Prostate gland (tissue), 2 donors: Measurements from ENCODE around the gene CEP128. TPM values are rescaled to one million over a fixed set of nuclear protein-coding genes. Genes with fewer than 3 reads are reported as not detected.

Experiments
- DNase-seq: peaks from one replicate; pipeline ENCODE4 v3.0.0-alpha.2; 2019; ENCODE audit warnings: low spot score
- H3K27ac ChIP-seq, 2 donors: fragments of 200-600 bp; sonication (generic); 2 replicates each; pipeline ENCODE4 v1.5.1; 2017 to 2019
- H3K27me3 ChIP-seq: fragments of 200-600 bp; sonication (generic); replicated peaks from 2 replicates; pipeline ENCODE4 v1.5.1; 2019; ENCODE audit not compliant: insufficient read depth
- H3K36me3 ChIP-seq, 2 donors: fragments of 200-600 bp; sonication (generic); 1 replicate in 1 of 2; 2 replicates in 1 of 2; pipeline versions ENCODE4 v1.5.1 to v1.8.1; 2017 to 2019
- H3K4me1 ChIP-seq: fragments of 200-600 bp; sonication (generic); replicated peaks from 2 replicates; pipeline ENCODE4 v1.5.1; 2019
- H3K4me3 ChIP-seq, 2 donors: fragments of 200-600 bp; sonication (generic); 2 replicates each; pipeline ENCODE4 v1.5.1; 2017 to 2019
- H3K9me3 ChIP-seq: fragments of 200-600 bp; sonication (generic); 2 replicates; pipeline ENCODE4 v1.5.1; 2017
- POLR2A ChIP-seq: fragments of 450-650 bp; IDR thresholded peaks from one replicate; pipeline ENCODE4 v1.6.1; 2016; ENCODE audit warnings: antibody characterized with exemption, mild to moderate bottlenecking
- POLR2AphosphoS5 ChIP-seq: sonication (generic); formaldehyde crosslinking; IDR thresholded peaks from one replicate; pipeline ENCODE4 v1.6.1; 2017; ENCODE audit warnings: antibody characterized with exemption
- WGBS: methylation state at CpG from one replicate; pipeline ENCODE4 v1.1.5; 2018; 5-methylcytosine and 5-hydroxymethylcytosine counted together
- intact Hi-C: fragments of 100-400 bp; cut with DNase I; formaldehyde crosslinking; loops from one replicate; pipeline ENCODE4 v1.14.2; 2022
- total RNA-seq, 2 donors: library from RNA; depleted of rRNA; stranded (reverse); fragments of >200 nt; gene quantifications; one replicate each; pipeline ENCODE4 v1.1.0, GENCODE V29; 2016
- TF ChIP-seq, protein P1 (sequence below), 4 experiments: fragments of 200-600 bp in 2 of 4; fragments of 450-650 bp in 2 of 4; sonication (generic) in 2 of 4; IDR thresholded peaks; 1 replicate in 3 of 4; 2 replicates in 1 of 4; pipeline ENCODE4 v1.5.1; 2016 to 2019; ENCODE audit warnings: antibody characterized with exemption in 4 of 4, mild to moderate bottlenecking in 2 of 4, moderate library complexity in 2 of 4

Gene CEP128
- total RNA-seq, 2 donors from 2014 or later: 6.4 to 7.3 TPM

DNA sequence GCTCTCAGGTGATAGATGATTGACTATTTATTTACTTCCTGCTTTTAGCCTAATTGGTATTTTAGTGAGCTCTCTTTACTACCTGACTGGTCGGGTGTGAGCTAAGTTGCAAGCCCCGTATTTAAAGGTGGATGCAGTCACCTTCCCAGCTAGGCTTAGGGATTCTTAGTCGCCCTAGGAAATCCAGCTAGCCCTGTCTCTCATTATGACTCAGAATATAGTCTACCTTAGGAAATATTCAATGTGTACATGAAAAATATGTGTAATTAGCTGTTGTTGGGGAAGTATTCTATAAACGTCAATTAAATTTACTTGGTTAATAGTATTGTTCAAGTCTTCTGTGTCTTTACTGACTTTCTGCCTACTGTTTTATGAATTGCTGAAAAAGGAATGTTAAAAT is 423.4 kb downstream of the CEP128 start:
- Histone ChIP-seq H3K9me3 (no peaks in the 10 kb centered on the region), H3K27ac (no peak overlapping the region), H3K4me3 (no peak overlapping the region), H3K36me3 (no peaks in the 10 kb centered on the region), H3K4me1 (no peaks in the 10 kb centered on the region), H3K27me3 (no peaks in the 10 kb centered on the region)
- WGBS: 85% methylated on average over 4 of the region's 4 CpGs
- TF ChIP-seq, protein P1, sequence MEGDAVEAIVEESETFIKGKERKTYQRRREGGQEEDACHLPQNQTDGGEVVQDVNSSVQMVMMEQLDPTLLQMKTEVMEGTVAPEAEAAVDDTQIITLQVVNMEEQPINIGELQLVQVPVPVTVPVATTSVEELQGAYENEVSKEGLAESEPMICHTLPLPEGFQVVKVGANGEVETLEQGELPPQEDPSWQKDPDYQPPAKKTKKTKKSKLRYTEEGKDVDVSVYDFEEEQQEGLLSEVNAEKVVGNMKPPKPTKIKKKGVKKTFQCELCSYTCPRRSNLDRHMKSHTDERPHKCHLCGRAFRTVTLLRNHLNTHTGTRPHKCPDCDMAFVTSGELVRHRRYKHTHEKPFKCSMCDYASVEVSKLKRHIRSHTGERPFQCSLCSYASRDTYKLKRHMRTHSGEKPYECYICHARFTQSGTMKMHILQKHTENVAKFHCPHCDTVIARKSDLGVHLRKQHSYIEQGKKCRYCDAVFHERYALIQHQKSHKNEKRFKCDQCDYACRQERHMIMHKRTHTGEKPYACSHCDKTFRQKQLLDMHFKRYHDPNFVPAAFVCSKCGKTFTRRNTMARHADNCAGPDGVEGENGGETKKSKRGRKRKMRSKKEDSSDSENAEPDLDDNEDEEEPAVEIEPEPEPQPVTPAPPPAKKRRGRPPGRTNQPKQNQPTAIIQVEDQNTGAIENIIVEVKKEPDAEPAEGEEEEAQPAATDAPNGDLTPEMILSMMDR (IDR thresholded peaks at IDR 0.05): no peak
- TF ChIP-seq POLR2AphosphoS5 (no peak), POLR2A (no peak)
- no peak for DNase-seq
- intact Hi-C loops: no loop called here

DNA sequence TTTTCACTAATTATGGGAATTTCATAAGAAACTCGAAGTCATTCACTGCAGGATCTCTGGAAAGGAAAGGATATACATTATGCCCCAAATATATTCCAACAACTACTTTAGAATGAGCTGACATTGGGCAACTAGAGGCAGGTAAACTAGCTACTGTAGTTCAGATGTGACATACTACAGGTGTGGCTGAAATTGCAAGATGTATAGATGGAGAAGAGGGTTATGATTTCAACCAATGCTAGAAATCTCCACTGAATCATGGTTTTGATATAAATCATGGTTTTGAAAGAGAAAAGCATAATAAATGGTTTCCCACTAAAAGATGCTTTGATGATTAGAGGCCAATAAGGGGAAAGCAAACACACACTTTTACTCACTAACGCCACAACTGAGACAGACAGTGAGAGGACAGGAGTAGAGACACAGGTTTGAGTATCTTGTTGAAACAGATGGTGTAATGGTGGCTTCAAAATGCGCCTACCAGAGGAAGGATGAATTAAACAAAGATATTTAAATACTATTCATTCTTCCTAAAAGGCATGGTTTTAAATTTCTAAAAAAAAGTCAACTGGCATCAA is 434.2 kb downstream of the CEP128 start:
- H3K27me3 ChIP-seq: no peaks in the 10 kb centered on the region
- no peaks in the 10 kb centered on the region for H3K4me1 ChIP-seq
- H3K9me3 ChIP-seq: no peaks in the 10 kb centered on the region
- no peak overlapping the region for H3K4me3 ChIP-seq
- DNase-seq: no peak
- H3K36me3 ChIP-seq: no peaks in the 10 kb centered on the region
- intact Hi-C loops: no loop called here
- H3K27ac ChIP-seq: no peak overlapping the region
- TF ChIP-seq POLR2A: no peak
- TF ChIP-seq POLR2AphosphoS5: no peak
- TF ChIP-seq, protein P1 (IDR thresholded peaks at IDR 0.05): no peak
- WGBS: 88% methylated on average over 3 of the region's 3 CpGs

DNA sequence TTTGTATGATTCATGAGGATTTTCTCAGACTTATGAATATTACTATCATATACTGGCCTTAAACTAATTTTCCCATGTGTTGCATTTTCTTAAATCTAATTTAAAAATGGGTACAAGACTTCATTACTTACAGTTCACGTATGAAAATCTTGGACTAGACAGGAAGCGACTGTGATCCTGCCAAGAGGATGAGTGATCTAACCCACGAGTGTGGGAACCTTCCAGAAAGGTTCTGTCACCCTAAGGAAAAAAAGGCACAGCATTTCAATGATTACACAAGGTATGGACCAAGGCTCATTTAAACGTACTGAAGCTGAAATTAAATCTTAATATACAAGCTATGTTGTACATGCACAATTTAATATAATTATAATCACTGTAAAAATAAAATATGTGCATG is 436.8 kb downstream of the CEP128 start:
- intact Hi-C loops: no loop called here
- Histone ChIP-seq H3K27me3 (no peaks in the 10 kb centered on the region), H3K36me3 (no peaks in the 10 kb centered on the region), H3K4me3 (no peak overlapping the region), H3K27ac (no peak overlapping the region), H3K4me1 (no peaks in the 10 kb centered on the region), H3K9me3 (no peaks in the 10 kb centered on the region)
- WGBS: 89% methylated on average over 4 of the region's 4 CpGs
- no peak for DNase-seq
- TF ChIP-seq POLR2A: no peak
- TF ChIP-seq POLR2AphosphoS5: no peak

DNA sequence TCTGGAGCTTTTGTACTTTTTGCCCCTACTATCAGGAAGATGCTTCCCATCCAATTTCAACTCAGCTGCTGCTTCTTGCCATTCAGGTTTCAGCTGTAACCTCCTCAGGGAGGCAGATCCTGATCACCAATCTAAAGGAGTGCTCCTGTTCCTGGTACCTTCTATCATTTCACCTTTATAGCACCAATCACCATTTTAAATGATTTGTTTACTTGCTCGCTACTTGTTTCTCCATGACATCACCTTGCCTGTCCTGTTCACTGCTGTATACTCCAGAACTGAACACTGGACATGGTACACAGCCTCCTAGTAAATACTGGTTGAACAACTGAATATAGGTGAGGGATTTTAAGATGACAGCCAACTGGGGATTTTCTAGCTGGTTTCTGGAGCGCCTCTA is 443.0 kb downstream of the CEP128 start:
- Histone ChIP-seq H3K9me3 (no peaks in the 10 kb centered on the region), H3K27ac (no peak overlapping the region), H3K36me3 (no peaks in the 10 kb centered on the region), H3K4me3 (no peak overlapping the region), H3K4me1 (no peaks in the 10 kb centered on the region), H3K27me3 (no peaks in the 10 kb centered on the region)
- intact Hi-C loops: no loop called here
- TF ChIP-seq, protein P1 (IDR thresholded peaks at IDR 0.05): no peak
- TF ChIP-seq POLR2A: no peak
- no peak for TF ChIP-seq POLR2AphosphoS5
- no peak for DNase-seq
- whole genome bisulfite sequencing: 62% methylated on average over 2 of the region's 2 CpGs

DNA sequence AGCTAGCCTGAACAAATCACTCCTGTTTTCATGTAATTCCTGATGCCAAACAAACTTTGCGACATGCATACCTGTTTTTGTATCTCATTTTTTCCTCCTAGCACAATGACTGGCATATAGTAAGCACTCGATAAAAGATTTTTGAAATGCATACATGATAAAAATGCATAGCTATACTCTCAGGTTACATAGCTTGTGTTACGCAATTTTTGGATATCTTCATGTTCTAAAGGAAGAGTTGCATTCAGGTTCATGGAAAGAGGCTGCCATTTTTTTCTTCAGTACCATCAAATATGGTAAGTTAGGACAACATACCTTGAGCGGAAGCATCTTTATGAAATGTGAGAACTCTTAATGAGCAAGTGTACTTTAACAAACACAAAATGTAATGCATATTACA is 445.4 kb downstream of the CEP128 start:
- 98% methylated on average over 4 of the region's 4 CpGs for WGBS
- Histone ChIP-seq H3K36me3 (no peaks in the 10 kb centered on the region), H3K9me3 (no peaks in the 10 kb centered on the region), H3K27ac (no peak overlapping the region), H3K4me1 (no peaks in the 10 kb centered on the region), H3K27me3 (no peaks in the 10 kb centered on the region), H3K4me3 (no peak overlapping the region)
- intact Hi-C loops: no loop called here
- TF ChIP-seq POLR2AphosphoS5: no peak
- no peak for TF ChIP-seq POLR2A
- TF ChIP-seq, protein P1 (IDR thresholded peaks at IDR 0.05): no peak
- no peak for DNase-seq
